HG03045 (cell line): ENCODE measurements around the gene GNAT1.

Experiments
- ATAC-seq: cut with Tn5 transposase; IDR thresholded peaks from one replicate; pipeline ENCODE4 v1.9.1; 2021; ENCODE audit warnings: mild to moderate bottlenecking, moderate library complexity; ENCODE audit not compliant: unreplicated experiment

The GNAT1 gene

GRCh38 chr3:50174947-50175524, 16.4 kb upstream of the GNAT1 start:
- no peak for ATAC-seq

DNA sequence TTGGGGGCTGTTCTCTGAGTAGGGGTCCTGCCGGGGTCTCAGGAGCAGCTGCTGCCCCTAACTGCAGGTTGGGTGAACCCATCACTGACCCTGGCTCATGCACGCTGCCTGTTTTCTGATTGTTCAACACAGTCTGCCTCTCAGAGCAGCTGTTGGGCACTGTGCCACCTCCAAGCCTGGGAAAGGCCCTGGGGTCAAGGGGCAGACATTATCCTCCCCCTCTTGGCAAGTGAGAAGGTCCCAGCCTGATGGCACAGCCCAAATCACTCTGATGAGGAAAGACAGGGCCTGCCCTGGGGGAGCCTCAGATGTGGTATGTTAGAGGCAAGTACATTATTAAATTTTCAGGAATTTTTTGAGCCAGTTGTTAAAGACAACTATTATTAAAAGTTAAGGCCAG, 14.1 kb upstream of the GNAT1 start:
- no peak for ATAC-seq

GRCh38 chr3:50179710-50180109, 11.7 kb upstream of the GNAT1 start:
- no peak for ATAC-seq

DNA sequence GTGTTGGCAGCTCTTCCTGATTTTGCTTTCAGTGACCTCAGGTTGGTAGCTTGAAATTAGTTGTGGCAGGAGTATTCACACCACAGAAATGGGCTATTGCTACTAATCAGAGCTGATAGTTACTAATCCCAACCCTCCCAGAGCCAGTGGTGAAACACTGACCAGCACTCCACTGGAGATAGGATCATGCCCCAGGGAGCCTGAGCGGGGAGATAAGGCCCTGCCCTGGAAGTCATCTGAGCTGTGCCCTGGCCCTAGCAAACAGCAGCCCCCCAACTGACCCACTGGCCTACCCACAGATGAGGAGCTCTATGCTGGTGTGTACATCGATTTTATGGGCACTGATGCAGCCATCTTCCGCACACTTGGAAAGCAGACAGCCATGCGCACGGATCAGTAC, 9.4 kb upstream of the GNAT1 start:
- no peak for ATAC-seq

DNA sequence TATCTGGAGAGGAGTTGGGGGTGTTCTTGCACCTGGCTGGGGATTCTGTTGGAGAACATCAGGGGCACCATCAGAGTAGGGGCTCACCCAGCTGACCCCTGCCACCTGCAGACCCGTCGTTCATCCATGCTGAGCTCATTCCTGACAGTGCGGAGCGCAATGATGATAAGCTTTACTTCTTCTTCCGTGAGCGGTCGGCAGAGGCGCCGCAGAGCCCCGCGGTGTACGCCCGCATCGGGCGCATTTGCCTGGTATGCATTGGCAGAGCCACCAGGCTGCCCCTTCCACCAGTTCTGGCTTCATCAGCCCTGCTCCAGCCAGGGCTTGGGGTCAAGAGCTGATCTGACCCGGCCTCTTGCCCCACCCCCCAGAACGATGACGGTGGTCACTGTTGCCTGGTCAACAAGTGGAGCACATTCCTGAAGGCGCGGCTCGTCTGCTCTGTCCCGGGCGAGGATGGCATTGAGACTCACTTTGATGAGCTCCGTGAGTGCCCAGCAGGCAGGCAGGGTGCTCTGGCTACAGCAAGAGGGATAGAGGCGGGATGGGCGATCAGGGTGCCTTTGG, 8.8 kb upstream of the GNAT1 start:
- no peak for ATAC-seq

DNA sequence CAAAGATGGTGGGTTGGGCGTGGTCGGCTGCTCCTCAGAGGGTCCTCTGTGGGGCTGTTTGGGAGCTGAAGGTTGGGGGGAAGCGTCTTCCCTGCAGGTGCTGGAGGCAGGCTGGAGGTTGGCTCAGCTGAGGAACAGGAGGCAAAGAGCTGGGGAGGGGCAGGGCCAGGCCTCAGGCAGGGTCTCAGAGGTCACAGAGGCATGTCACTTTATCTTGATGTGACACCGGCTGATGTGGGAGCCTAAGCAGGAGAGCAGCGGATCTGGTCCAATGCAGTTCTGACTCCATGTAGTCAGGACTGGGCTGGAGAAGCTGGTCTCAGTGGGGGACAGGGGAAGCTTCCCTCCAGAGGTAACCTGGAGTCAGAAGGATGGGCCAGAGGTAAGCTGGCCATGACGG, 7.7 kb upstream of the GNAT1 start:
- ATAC-seq, result no peak

DNA sequence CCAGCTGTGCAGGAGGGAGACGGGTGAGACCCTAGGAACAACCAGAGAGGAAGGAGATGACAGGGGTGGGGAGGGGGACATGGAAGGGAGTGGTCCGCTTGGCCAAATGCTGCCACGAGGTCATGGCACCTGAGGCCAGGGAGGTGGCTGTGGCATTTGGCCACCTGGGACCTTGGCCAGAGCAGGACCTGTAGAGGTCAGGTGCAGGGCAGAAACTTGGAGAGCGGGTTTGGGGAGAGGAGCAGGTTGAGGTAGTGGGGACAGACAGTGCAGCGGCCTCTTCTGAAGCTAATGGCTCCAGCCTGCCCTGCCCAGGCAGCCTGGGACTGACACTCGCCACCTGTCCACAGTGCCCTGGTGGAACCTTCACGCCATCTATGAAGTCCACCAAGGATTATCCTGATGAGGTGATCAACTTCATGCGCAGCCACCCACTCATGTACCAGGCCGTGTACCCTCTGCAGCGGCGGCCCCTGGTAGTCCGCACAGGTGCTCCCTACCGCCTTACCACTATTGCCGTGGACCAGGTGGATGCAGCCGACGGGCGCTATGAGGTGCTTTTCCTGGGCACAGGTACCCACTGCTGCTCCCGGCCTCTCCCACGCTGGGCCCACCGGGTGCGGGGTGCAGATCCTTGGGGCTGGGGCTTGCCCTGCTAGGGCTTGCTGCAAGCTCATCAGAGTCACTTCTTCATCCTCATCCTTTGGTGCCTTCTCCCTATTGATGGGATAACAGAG, 7.0 kb upstream of the GNAT1 start:
- ATAC-seq, result no peak

GRCh38 chr3:50185230-50185629, 6.2 kb upstream of the GNAT1 start:
- ATAC-seq, result no peak

- no peak for ATAC-seq
Observed at GRCh38 chr3:50186096-50186495, 5.3 kb upstream of the GNAT1 start.

DNA sequence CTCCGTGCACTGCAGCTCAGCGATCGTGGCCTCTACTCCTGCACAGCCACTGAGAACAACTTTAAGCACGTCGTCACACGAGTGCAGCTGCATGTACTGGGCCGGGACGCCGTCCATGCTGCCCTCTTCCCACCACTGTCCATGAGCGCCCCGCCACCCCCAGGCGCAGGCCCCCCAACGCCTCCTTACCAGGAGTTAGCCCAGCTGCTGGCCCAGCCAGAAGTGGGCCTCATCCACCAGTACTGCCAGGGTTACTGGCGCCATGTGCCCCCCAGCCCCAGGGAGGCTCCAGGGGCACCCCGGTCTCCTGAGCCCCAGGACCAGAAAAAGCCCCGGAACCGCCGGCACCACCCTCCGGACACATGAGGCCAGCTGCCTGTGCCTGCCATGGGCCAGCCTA, 3.7 kb upstream of the GNAT1 start:
- ATAC-seq, result no peak

DNA sequence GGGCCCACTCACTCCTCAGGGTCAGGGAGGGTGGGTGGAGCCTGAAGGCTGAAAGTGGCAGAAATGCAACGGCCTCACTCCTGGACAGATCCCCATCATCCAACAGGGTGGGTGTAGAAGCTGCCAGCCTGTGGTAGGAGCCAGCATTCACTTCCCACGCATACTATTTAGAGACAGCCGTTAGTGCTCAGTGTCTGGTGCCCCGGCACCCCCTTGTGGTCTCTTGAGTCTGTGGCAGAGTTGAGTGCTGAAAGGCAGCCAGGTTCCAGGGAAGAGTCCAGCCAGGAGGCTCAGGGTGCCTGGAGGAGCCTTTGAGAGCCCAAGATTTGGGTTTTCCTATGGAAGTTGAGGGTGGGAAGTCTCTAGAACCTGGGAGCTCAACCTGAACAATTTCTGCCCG, 2.1 kb upstream of the GNAT1 start:
- no peak for ATAC-seq

- no peak for ATAC-seq
Observed at GRCh38 chr3:50189989-50190388, 1.4 kb upstream of the GNAT1 start.

GRCh38 chr3:50192124-50192523, 714 bp downstream of the GNAT1 start:
- ATAC-seq, result no peak

- ATAC-seq, result no peak
Observed at GRCh38 chr3:50192689-50193141, 1.3 kb downstream of the GNAT1 start.

GRCh38 chr3:50193286-50193685, 1.9 kb downstream of the GNAT1 start:
- no peak for ATAC-seq

DNA sequence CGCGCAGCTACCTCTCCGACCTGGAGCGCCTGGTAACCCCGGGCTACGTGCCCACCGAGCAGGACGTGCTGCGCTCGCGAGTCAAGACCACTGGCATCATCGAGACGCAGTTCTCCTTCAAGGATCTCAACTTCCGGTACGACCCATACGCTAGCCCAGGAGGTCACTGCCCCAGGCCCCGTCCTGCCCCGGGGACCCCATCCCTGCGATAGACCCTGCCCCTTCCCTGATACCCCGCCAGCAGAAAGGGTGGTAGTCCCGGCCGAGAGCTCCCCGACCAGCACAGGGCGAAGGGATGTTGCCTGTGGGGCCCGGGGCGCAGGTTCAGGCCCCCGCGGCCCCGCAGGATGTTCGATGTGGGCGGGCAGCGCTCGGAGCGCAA, 2.3 kb downstream of the GNAT1 start:
- no peak for ATAC-seq

- ATAC-seq, result no peak
Observed at GRCh38 chr3:50194128-50194902, 2.9 kb downstream of the GNAT1 start.

GRCh38 chr3:50194903-50195500, 3.6 kb downstream of the GNAT1 start:
- ATAC-seq, result no peak

DNA sequence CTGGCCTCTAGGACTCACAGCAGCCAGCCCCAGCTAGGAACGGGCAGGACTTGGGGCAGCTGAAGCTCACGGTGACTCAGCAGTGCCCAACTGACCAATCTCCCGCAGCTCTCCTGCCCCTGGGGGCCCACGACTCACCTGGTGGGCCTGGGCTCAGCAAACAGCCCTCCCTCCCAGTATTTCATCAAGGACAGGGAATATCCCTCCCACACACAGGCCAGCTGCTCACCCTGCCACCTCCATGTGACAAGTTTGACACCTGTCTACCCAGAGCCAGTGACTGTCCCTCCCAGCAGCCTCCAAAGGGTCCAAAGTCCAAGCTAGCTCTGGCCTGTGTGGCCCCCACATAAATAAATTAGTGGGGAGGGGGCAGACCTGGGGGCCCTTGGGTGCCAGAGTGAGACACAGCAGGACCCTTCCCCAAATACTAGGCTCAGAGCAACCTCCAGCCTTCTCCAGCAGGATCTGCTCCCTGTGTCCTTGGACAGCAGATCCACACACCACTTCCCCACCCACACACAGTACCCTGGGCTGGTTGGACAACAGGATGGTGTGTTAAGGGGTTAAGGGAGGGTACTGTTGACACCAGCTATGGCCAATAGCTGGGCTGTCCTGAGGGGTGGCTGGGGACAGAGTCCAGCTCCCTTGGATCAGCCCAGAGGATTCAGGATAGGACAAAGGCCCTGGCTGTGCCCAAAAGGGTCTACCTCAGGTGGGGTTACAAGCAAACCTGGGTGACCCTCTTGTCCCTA, 4.3 kb downstream of the GNAT1 start:
- ATAC-seq, result no peak

- no peak for ATAC-seq
Observed at GRCh38 chr3:50196253-50196801, 4.9 kb downstream of the GNAT1 start.
